Tibial artery (tissue), 4 donors: ENCODE data around the gene NUP133.

Experiments
- DNase-seq, 2 donors: peaks; one replicate each; pipeline ENCODE4 v3.0.0-alpha.2; 2019
- H3K27ac ChIP-seq, 2 donors: fragments of 200-600 bp; sonication (generic) in 1 of 2; 1 replicate in 1 of 2; 2 replicates in 1 of 2; pipeline ENCODE4 v1.5.1; 2018 to 2019; ENCODE audit warnings: mild to moderate bottlenecking in 1 of 2
- H3K27me3 ChIP-seq, 2 donors: fragments of 200-600 bp; sonication (generic) in 1 of 2; one replicate each; pipeline versions ENCODE4 v1.5.1 to v1.6.0; 2016 to 2019
- H3K36me3 ChIP-seq, 3 donors: fragments of 200-600 bp; sonication (generic) in 2 of 3; one replicate each; pipeline ENCODE4 v1.5.1; 2016 to 2019; ENCODE audit warnings: mild to moderate bottlenecking in 2 of 3
- H3K4me1 ChIP-seq, 4 donors: fragments of 200-600 bp; sonication (generic) in 2 of 4; 1 replicate in 3 of 4; 2 replicates in 1 of 4; pipeline ENCODE4 v1.5.1; 2016 to 2019
- H3K4me3 ChIP-seq, 2 donors: fragments of 200-600 bp; sonication (generic) in 1 of 2; 1 replicate in 1 of 2; 2 replicates in 1 of 2; pipeline ENCODE4 v1.5.1; 2018 to 2019; ENCODE audit warnings: mild to moderate bottlenecking in 2 of 2
- H3K9me3 ChIP-seq, 3 donors: fragments of 200-600 bp; sonication (generic) in 1 of 3; one replicate each; pipeline ENCODE4 v1.5.1; 2016 to 2019
- CTCF ChIP-seq, 2 experiments: fragments of 200-600 bp in 1 of 2; fragments of 450-650 bp in 1 of 2; IDR thresholded peaks; one replicate each; pipeline ENCODE4 v1.5.1; 2017 to 2019; ENCODE audit warnings: antibody characterized with exemption in 2 of 2, mild to moderate bottlenecking in 1 of 2, moderate library complexity in 1 of 2
- intact Hi-C: fragments of 100-400 bp; cut with DNase I; formaldehyde crosslinking; loops from one replicate; pipeline ENCODE4 v1.15.0; 2023; ENCODE audit warnings: low total_unique reads

The NUP133 gene

GRCh38 chr1:229538945-229539344, 30.8 kb upstream of the NUP133 start:
- TF ChIP-seq CTCF (IDR thresholded peaks at IDR 0.05), result no peak
- H3K9me3 ChIP-seq, result no peaks in the 10 kb centered on the region
- H3K36me3 ChIP-seq, result peaks cover 67 to 89% (median 81%) of the 10 kb centered on the region in 3 donors
- H3K27ac ChIP-seq, result no peak overlapping the region
- no peak overlapping the region for H3K4me3 ChIP-seq
- no peaks in the 10 kb centered on the region for H3K27me3 ChIP-seq
- intact Hi-C loops, result no loop called here
- H3K4me1 ChIP-seq, result no peaks in the 10 kb centered on the region
- no peak for DNase-seq

- no peak for DNase-seq
- peaks cover 71 to 91% (median 84%) of the 10 kb centered on the region in 3 donors for H3K36me3 ChIP-seq
- H3K4me1 ChIP-seq, result no peaks in the 10 kb centered on the region
- H3K4me3 ChIP-seq, result no peak overlapping the region
- intact Hi-C loops, result no loop called here
- TF ChIP-seq CTCF (IDR thresholded peaks at IDR 0.05), result no peak
- H3K27ac ChIP-seq, result no peak overlapping the region
- H3K9me3 ChIP-seq, result no peaks in the 10 kb centered on the region
- no peaks in the 10 kb centered on the region for H3K27me3 ChIP-seq
Measured at GRCh38 chr1:229537894-229538293, 29.8 kb upstream of the NUP133 start.

- Histone ChIP-seq H3K36me3 (peaks cover 74 to 91% (median 85%) of the 10 kb centered on the region in 3 donors), H3K27me3 (no peaks in the 10 kb centered on the region), H3K4me1 (no peaks in the 10 kb centered on the region), H3K27ac (no peak overlapping the region), H3K4me3 (no peak overlapping the region), H3K9me3 (no peaks in the 10 kb centered on the region)
- no peak for DNase-seq
- intact Hi-C loops, result no loop called here
- no peak for TF ChIP-seq CTCF (IDR thresholded peaks at IDR 0.05)
Measured at GRCh38 chr1:229536982-229537381, 28.8 kb upstream of the NUP133 start.

- Histone ChIP-seq H3K4me3 (no peak overlapping the region), H3K9me3 (no peaks in the 10 kb centered on the region), H3K27me3 (no peaks in the 10 kb centered on the region), H3K27ac (no peak overlapping the region), H3K4me1 (no peaks in the 10 kb centered on the region), H3K36me3 (peaks cover 78 to 91% (median 84%) of the 10 kb centered on the region in 3 donors)
- no peak for TF ChIP-seq CTCF (IDR thresholded peaks at IDR 0.05)
- no peak for DNase-seq
- intact Hi-C loops, result no loop called here
Measured at GRCh38 chr1:229535230-229535629, 27.1 kb upstream of the NUP133 start.

- H3K4me3 ChIP-seq, result no peak overlapping the region
- intact Hi-C loops, result no loop called here
- TF ChIP-seq CTCF (IDR thresholded peaks at IDR 0.05), result no peak
- no peaks in the 10 kb centered on the region for H3K4me1 ChIP-seq
- peaks cover 65 to 91% (median 80%) of the 10 kb centered on the region in 3 donors for H3K36me3 ChIP-seq
- no peak overlapping the region for H3K27ac ChIP-seq
- H3K27me3 ChIP-seq, result no peaks in the 10 kb centered on the region
- no peaks in the 10 kb centered on the region for H3K9me3 ChIP-seq
- no peak for DNase-seq
Measured at GRCh38 chr1:229531326-229531725, 23.2 kb upstream of the NUP133 start.

- TF ChIP-seq CTCF (IDR thresholded peaks at IDR 0.05), result no peak
- Histone ChIP-seq H3K36me3 (peaks cover 69 to 94% (median 83%) of the 10 kb centered on the region in 3 donors), H3K27me3 (no peaks in the 10 kb centered on the region), H3K4me1 (no peaks in the 10 kb centered on the region), H3K4me3 (no peak overlapping the region), H3K9me3 (no peaks in the 10 kb centered on the region), H3K27ac (no peak overlapping the region)
- no peak for DNase-seq
- intact Hi-C loops, result no loop called here
Measured at GRCh38 chr1:229529639-229530038, 21.5 kb upstream of the NUP133 start.
